Stimulated activated CD8-positive, alpha-beta memory T cell treated with anti-CD3 and anti-CD28 coated beads, Interleukin-7, amount 100 ng/mL, for 4 hours (primary cell): ENCODE data around the gene PPIB.

ENCODE experiments used
- DNase-seq, 2 donors: peaks; one replicate each; pipeline ENCODE4 v3.0.0-alpha.2; 2020; ENCODE audit warnings: low read depth in 2 of 2

Gene PPIB

GRCh38 chr15:64162869-64163658, at the start of gene PPIB:
Gene PPIB (minus strand): TSS chr15:64163022. CDS start chr15:64162986, 36 bp downstream.
- peak; percentile 94 to 99 for DNase-seq

- no peak for DNase-seq
These were observed 48.9 kb upstream of the PPIB start for GRCh38 chr15:64211696-64212095.

DNA sequence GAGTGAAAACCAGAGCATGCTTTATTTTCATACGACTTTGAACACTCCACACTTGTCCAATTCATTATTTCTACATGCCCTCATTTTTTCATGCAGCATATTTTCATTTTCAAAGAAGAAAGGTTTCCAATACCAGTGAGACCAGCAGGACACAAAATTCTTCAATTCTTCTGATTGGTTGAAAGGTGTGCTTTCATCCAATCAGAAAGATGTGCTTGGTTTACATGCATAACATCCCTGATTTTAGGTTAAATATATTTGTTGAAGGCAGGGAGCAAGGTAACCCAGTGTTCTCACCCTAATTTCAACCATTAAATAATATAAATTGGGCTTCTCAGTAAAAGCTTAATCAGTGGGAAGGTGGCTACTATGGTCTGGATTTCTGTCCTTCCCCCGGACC, 47.5 kb upstream of the PPIB start:
- DNase-seq = no peak

DNA sequence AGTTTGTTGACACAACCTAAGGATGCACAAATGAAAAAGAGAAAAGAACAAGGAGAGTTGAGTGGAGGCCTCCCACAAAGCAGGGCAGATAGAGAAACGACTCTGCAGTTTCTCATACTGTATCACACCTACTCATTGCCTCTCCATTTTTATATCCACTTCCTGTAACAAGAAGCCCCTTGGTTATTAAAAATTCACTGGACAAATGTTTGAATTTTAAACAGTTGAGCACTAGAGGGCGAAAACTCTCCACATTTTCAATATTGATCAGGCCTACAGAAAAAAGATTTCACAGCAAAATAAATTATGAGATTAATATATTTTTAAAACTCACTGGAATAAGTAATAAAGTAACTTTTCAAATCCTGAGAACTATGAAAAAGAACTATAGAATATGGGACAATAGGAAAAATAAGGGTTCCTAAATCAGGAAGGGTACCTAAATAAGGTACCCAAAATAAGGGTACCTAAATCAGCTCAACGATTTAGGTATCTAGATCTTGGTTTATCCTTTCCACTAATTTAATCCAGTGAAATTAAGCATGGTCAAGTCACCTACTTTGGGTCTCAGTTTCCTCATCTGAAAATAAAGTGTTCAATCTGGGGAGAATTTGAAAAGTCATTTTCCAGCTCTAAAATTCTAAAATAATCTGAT, 47.0 kb upstream of the PPIB start:
- no peak for DNase-seq

- DNase-seq = no peak
These were observed 42.4 kb upstream of the PPIB start for GRCh38 chr15:64205202-64205601.

DNA sequence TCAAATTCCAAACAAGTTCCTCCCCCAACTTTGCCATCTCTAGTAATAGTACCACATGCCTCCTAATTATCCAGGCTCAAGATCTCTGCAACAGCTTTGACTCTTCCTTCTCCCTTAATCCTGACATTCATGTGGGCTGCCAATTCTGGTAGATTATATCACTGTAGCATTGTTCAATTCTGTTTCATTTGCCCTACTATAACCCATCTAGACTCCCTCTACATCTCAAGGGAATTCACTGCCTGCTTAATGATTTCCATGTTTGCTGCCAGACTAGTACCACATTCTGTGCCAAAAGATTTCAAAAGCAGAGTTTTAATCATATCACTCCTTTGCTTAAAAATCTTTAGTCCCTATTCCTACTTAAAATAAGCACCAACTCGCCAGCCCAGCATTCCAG, 34.6 kb upstream of the PPIB start:
- no peak for DNase-seq

DNA sequence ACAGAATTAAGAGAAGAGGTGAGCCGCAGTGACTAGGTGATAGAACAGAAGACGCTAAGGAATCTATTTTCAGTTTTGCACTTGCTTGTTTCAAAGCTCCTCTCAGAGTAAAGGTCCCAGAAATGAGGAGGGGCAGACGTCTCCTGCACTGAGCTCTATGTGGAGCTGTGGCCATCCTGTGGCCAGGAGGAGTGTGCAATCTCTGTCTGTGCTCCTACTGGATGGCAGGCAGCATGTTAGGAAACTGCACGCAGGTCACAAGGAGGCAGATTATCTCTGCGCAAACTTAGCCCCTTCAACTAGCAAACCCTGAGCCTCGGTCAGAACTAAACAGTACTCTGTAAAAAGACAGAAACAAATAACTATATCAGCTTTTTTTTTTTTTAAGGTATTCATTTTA, 31.1 kb upstream of the PPIB start:
- no peak for DNase-seq

GRCh38 chr15:64191971-64192830, 29.4 kb upstream of the PPIB start:
- no peak for DNase-seq

GRCh38 chr15:64187396-64188191, 24.8 kb upstream of the PPIB start:
- no peak for DNase-seq

GRCh38 chr15:64185146-64185911, 22.5 kb upstream of the PPIB start:
- no peak for DNase-seq

- no peak for DNase-seq
These were observed 20.1 kb upstream of the PPIB start for GRCh38 chr15:64182859-64183370.

GRCh38 chr15:64180235-64180824, 17.5 kb upstream of the PPIB start:
- no peak for DNase-seq

GRCh38 chr15:64166102-64166890, 3.5 kb upstream of the PPIB start:
- no peak for DNase-seq

GRCh38 chr15:64164436-64164835, 1.6 kb upstream of the PPIB start:
- DNase-seq = no peak

DNA sequence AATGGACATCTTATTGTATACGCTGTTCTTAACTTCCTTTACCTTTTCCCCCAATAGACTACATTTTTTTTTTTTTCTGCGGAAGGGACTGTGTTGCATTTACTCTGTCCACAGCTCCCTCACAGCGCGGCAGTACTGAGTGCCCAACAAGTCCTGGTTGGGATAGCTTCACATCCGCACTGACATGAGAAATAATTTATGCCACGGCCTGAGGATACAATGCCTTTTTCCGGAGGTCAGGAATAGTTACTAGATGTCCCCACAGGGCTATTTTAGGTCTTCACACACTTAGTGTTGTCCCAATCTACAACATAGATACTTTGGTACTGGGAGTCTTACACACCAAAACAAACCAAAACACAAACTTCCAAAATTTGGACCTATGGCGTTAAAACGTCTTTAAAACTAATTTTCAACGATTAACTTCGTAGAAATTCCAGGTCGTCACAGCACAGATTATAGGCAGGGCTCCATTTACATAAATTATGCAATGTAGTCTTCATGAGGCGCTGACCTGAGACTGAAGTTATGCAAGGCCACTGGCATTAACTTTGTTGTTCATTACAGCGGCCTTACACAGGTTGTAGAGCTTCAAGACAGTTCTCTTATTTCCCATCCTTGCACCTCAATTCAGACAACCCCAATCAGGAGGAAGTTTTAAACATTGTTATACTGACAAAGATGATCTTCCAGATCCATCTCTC, 989 bp upstream of the PPIB start:
- DNase-seq = no peak

- DNase-seq = peak in 1 of 2 donors; percentile 30
These were observed 349 bp downstream of the PPIB start for GRCh38 chr15:64162478-64162868.

DNA sequence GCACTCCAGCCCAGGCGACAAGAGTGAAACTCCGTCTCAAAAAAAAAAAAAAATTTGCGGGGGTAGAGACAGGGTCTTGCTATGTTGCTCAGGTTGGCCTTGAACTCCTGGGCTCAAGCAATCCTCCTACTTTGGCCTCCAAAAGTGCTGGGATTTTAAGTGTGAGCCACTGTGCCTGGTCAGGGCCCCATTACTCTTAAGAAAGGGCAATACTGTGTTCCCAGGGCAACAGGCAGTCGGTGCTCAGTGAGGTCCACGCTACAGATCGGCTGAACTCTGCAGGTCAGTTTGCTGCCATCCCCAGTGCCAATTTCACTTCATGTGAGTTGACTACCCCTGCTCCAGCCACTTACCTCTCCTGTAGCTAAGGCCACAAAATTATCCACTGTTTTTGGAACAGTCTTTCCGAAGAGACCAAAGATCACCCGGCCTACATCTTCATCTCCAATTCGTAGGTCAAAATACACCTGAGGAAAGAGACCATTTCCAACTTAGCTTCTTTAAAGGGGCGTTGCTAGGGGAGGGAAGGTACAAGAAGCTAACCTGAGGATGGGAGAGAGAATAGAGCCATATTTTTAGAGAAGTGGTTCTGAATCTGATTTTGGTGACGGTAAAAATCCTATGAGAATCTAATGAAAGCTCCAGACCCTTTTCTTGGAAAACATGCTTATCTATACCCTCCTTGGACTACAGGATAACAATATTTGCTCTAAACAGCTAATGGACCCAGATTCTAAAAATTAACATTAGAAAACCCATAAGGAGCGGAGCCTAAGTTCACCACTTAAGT, 939 bp downstream of the PPIB start:
- no peak for DNase-seq
